Stimulated activated CD8-positive, alpha-beta memory T cell treated with anti-CD3 and anti-CD28 coated beads, Interleukin-15, amount 100 ng/mL, for 4 hours (primary cell): ENCODE data around the gene ABCA13.

Experiments
- DNase-seq, 2 donors: peaks; one replicate each; pipeline ENCODE4 v3.0.0-alpha.2; 2020; ENCODE audit warnings: low read depth in 2 of 2

ABCA13 gene

GRCh38 chr7:48428091-48428684 is 256.9 kb downstream of the ABCA13 start:
- no peak for DNase-seq

- DNase-seq: no peak
Observed at GRCh38 chr7:48429117-48429516, 257.9 kb downstream of the ABCA13 start.

- no peak for DNase-seq
Observed at GRCh38 chr7:48438206-48438605, 266.9 kb downstream of the ABCA13 start.

GRCh38 chr7:48441848-48442492 is 270.7 kb downstream of the ABCA13 start:
- no peak for DNase-seq

- no peak for DNase-seq
Observed at GRCh38 chr7:48443051-48443450, 271.8 kb downstream of the ABCA13 start.

- DNase-seq: no peak
Observed at GRCh38 chr7:48446721-48447120, 275.5 kb downstream of the ABCA13 start.

- no peak for DNase-seq
Observed at GRCh38 chr7:48452218-48452617, 281.0 kb downstream of the ABCA13 start.

GRCh38 chr7:48454750-48455192 is 283.5 kb downstream of the ABCA13 start:
- no peak for DNase-seq

GRCh38 chr7:48455363-48455762 is 284.1 kb downstream of the ABCA13 start:
- DNase-seq: no peak

- DNase-seq: no peak
Observed at GRCh38 chr7:48458701-48459524, 287.7 kb downstream of the ABCA13 start.

- DNase-seq: no peak
Observed at GRCh38 chr7:48466713-48467112, 295.5 kb downstream of the ABCA13 start.

- DNase-seq: no peak
Observed at GRCh38 chr7:48471196-48471595, 299.9 kb downstream of the ABCA13 start.

GRCh38 chr7:48472640-48473039 is 301.4 kb downstream of the ABCA13 start:
- DNase-seq: no peak

- no peak for DNase-seq
Observed at GRCh38 chr7:48473205-48473865, 302.1 kb downstream of the ABCA13 start.

GRCh38 chr7:48481235-48481634 is 310.0 kb downstream of the ABCA13 start:
- DNase-seq: no peak

GRCh38 chr7:48497521-48497920 is 326.3 kb downstream of the ABCA13 start:
- no peak for DNase-seq

- DNase-seq: no peak
Observed at GRCh38 chr7:48502021-48502420, 330.8 kb downstream of the ABCA13 start.

GRCh38 chr7:48505051-48505450 is 333.8 kb downstream of the ABCA13 start:
- no peak for DNase-seq

GRCh38 chr7:48505466-48505865 is 334.2 kb downstream of the ABCA13 start:
- no peak for DNase-seq

- no peak for DNase-seq
Observed at GRCh38 chr7:48506569-48506968, 335.3 kb downstream of the ABCA13 start.

GRCh38 chr7:48511080-48511479 is 339.8 kb downstream of the ABCA13 start:
- DNase-seq: no peak

GRCh38 chr7:48512892-48513291 is 341.6 kb downstream of the ABCA13 start:
- DNase-seq: no peak
